ENCODE measurements around the gene CNGA2. TPM values are rescaled to one million over a fixed set of nuclear protein-coding genes. Genes with fewer than 3 reads are reported as not detected.

CNGA2 gene
- total RNA-seq, 4 donors from 2014 or later: not detected

DNA sequence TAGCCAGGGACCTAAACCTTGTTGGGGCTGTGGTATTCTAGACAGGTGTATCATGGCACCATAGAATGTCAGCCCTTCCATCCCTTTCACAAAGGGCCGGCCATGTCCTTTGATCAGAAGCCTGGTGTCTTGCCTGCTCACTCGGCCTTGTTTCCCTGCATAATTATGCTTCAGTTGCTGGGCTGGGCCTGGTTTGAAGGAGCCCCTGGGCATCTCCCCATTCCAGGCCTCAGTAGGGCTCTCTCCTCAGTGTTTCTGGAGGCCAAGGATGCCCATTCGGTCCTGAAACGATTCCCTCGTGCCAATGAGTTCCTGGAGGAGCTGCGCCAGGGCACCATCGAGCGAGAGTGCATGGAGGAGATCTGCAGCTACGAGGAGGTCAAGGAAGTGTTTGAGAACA is 34.8 kb upstream of the CNGA2 start:
- no peak overlapping the region for H3K27ac ChIP-seq
- no peak overlapping the region for H3K4me3 ChIP-seq
- H3K9me3 ChIP-seq: no peaks in the 10 kb centered on the region
- TF ChIP-seq CTCF (IDR thresholded peaks at IDR 0.05): no peak
- TF ChIP-seq EP300 (IDR thresholded peaks at IDR 0.05): no peak
- no peak for TF ChIP-seq POLR2A (IDR thresholded peaks at IDR 0.05)
- peaks cover 0 to 9% of the 10 kb centered on the region in 2 donors for H3K27me3 ChIP-seq
- WGBS, 2 donors: 82 to 95% methylated on average over 6 to 9 of the region's 9 CpGs
- no peaks in the 10 kb centered on the region for H3K36me3 ChIP-seq
- H3K4me1 ChIP-seq: peaks cover 0 to 8% (median 0%) of the 10 kb centered on the region in 4 donors
- no peak for DNase-seq (ENCODE audit: low spot score in 2 of 2)

DNA sequence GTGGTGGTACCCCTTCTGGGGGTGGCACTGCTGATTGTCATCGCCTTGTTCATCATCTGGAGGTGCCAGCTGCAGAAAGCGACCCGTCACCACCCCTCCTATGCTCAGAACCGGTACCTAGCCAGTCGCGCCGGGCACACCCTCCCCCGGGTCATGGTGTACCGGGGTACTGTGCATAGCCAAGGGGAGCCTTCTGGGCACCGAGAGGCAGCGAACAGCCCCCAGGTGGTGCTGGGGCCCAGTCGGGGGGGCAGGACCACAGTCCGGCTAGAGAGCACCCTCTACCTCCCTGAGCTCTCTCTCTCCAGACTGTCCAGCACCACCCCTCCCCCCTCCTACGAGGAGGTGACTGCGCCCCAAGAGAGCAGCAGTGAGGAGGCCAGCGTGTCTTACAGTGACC is 34.0 kb upstream of the CNGA2 start:
- Histone ChIP-seq H3K9me3 (no peaks in the 10 kb centered on the region), H3K36me3 (no peaks in the 10 kb centered on the region), H3K4me1 (peaks cover 0 to 8% (median 0%) of the 10 kb centered on the region in 4 donors), H3K27ac (no peak overlapping the region), H3K4me3 (no peak overlapping the region), H3K27me3 (peaks cover 0 to 4% of the 10 kb centered on the region in 2 donors)
- WGBS, 2 donors: 81 to 88% methylated on average over 3 to 14 of the region's 16 CpGs
- DNase-seq (ENCODE audit: low spot score in 2 of 2): no peak
- TF ChIP-seq EP300 (IDR thresholded peaks at IDR 0.05): no peak
- TF ChIP-seq CTCF (IDR thresholded peaks at IDR 0.05): no peak
- no peak for TF ChIP-seq POLR2A (IDR thresholded peaks at IDR 0.05)

DNA sequence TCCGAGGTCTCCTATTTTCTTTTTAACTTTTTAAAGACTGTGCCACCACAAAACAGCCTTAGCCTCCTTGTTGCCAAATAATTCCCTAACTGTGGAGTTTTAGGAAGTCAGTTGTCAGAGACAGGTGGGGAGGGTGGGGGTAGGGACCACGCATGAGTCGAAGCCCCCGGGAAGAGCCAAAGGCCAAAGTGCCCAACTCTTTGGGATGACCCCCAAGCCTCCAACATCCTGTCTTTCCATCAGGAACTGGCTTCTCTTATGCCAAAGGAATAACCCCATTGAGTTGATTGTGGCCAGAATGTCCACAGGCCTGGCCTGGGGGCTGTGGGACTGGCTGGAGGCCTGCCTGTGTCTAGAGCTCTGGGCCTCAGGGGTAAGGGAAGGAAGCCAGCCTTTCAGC is 33.5 kb upstream of the CNGA2 start:
- TF ChIP-seq POLR2A (IDR thresholded peaks at IDR 0.05) (no peak), EP300 (IDR thresholded peaks at IDR 0.05) (no peak), CTCF (IDR thresholded peaks at IDR 0.05) (no peak)
- Histone ChIP-seq H3K4me3 (no peak overlapping the region), H3K4me1 (peaks cover 0 to 8% (median 0%) of the 10 kb centered on the region in 4 donors), H3K36me3 (no peaks in the 10 kb centered on the region), H3K9me3 (no peaks in the 10 kb centered on the region), H3K27ac (peak overlapping the region in 1 of 4 donors; percentile 24), H3K27me3 (no peaks in the 10 kb centered on the region)
- 93% methylated on average over 4 of the region's 4 CpGs for WGBS, 2 donors
- no peak for DNase-seq (ENCODE audit: low spot score in 2 of 2)

DNA sequence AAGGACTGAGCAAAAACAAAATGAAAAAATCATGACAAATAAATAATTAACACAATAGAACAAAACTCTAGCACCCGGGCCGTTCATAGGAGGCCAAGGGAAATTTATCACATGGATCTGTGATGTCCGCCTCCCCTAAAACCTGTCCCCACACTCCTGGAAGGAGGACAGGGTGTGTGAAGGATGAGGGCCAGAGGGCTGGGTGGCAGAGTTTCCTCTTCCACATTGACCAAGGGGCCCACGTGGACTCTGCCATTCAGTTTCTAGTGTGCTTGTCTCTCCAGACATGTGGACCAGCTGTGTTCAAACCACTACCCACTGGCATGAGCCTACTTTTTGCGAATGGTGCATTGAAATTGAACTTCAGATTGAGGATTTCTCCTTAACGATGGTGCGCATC is 33.0 kb upstream of the CNGA2 start:
- Histone ChIP-seq H3K27ac (no peak overlapping the region), H3K9me3 (no peaks in the 10 kb centered on the region), H3K36me3 (no peaks in the 10 kb centered on the region), H3K4me1 (peaks cover 0 to 8% (median 0%) of the 10 kb centered on the region in 4 donors), H3K27me3 (no peaks in the 10 kb centered on the region), H3K4me3 (no peak overlapping the region)
- no peak for DNase-seq (ENCODE audit: low spot score in 2 of 2)
- WGBS, 2 donors: 85 to 93% methylated on average over 7 of the region's 7 CpGs
- TF ChIP-seq CTCF (IDR thresholded peaks at IDR 0.05) (no peak), POLR2A (IDR thresholded peaks at IDR 0.05) (no peak), EP300 (IDR thresholded peaks at IDR 0.05) (no peak)

DNA sequence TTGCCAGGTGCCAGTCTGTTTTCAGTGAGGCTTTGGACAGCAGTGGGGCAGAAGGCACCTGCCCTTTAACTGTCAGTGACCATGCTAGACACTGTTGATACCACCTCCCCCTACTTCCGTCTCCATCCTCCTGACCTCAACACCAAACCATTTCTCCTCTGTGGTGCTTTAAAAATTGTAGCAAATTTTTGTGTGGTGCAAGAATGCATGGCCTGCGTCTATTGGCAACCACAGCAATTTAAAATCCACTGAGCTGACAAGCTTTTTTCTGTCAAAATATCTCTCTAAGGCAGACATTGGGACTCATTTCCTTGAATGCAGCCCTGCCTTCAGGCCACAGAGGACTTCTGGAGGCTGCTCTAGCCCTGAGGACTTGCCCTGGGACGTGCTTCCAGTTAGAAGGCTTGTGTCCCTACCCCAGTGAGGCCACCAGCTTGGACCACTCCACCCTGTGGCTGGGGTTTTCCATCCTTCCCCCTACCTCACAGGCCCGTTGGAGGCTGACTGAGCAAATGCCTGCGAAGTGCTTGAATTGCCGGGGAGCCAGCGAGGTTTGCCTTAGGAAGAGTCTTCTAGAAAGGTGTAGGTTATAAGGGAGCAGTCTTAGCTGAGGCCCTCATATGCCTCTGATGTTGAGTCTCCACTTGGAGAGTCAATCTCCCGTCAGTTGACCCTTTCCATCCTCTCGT is 32.4 kb upstream of the CNGA2 start:
- Histone ChIP-seq H3K9me3 (no peaks in the 10 kb centered on the region), H3K27ac (peak overlapping the region in 1 of 4 donors; percentile 54), H3K4me1 (peaks cover 0 to 8% (median 0%) of the 10 kb centered on the region in 4 donors), H3K27me3 (no peaks in the 10 kb centered on the region), H3K4me3 (no peak overlapping the region), H3K36me3 (no peaks in the 10 kb centered on the region)
- WGBS, 2 donors: 77 to 79% methylated on average over 6 to 9 of the region's 9 CpGs
- no peak for DNase-seq (ENCODE audit: low spot score in 2 of 2)
- TF ChIP-seq CTCF (IDR thresholded peaks at IDR 0.05) (no peak), EP300 (IDR thresholded peaks at IDR 0.05) (no peak), POLR2A (IDR thresholded peaks at IDR 0.05) (no peak)
